ENCODE results near the gene CPM. TPM values are rescaled to one million over a fixed set of nuclear protein-coding genes. Genes with fewer than 3 reads are reported as not detected.

Gene CPM
- total RNA-seq, 1 donor, result 3.6 TPM

GRCh38 chr12:68956466-68956865, 23.5 kb upstream of the CPM start:
- no peak overlapping the region for H3K4me2 ChIP-seq (ENCODE audit: insufficient read depth, low read length)
- DNase-seq (ENCODE audit: insufficient read length, low spot score, missing footprints), result no peak
- no peaks in the 10 kb centered on the region for H3K36me3 ChIP-seq (ENCODE audit: insufficient read depth, low read length)
- no peak overlapping the region for H2AFZ ChIP-seq (ENCODE audit: low read length)
- H4K20me1 ChIP-seq (ENCODE audit: insufficient read depth, low read length), result no peaks in the 10 kb centered on the region
- H3K27ac ChIP-seq (ENCODE audit: low read depth, low read length), result no peak overlapping the region
- no peak for TF ChIP-seq CTCF (IDR thresholded peaks at IDR 0.05; ENCODE audit: extremely low read depth, low read depth, low read length)
- H3K4me1 ChIP-seq (ENCODE audit: insufficient read depth, low read length), result no peaks in the 10 kb centered on the region
- no peak overlapping the region for H3K4me3 ChIP-seq (ENCODE audit: insufficient read depth, low read length)
- no peaks in the 10 kb centered on the region for H3K27me3 ChIP-seq (ENCODE audit: insufficient read depth, low read length)
- no peaks in the 10 kb centered on the region for H3K9me3 ChIP-seq (ENCODE audit: low read depth, low read length)
- no peaks in the 10 kb centered on the region for H3K79me2 ChIP-seq (ENCODE audit: insufficient read depth, low read length)

- no peaks in the 10 kb centered on the region for H3K36me3 ChIP-seq (ENCODE audit: insufficient read depth, low read length)
- H3K9me3 ChIP-seq (ENCODE audit: low read depth, low read length), result no peaks in the 10 kb centered on the region
- no peaks in the 10 kb centered on the region for H3K4me1 ChIP-seq (ENCODE audit: insufficient read depth, low read length)
- DNase-seq (ENCODE audit: insufficient read length, low spot score, missing footprints), result no peak
- no peak for TF ChIP-seq CTCF (IDR thresholded peaks at IDR 0.05; ENCODE audit: extremely low read depth, low read depth, low read length)
- H4K20me1 ChIP-seq (ENCODE audit: insufficient read depth, low read length), result no peaks in the 10 kb centered on the region
- H2AFZ ChIP-seq (ENCODE audit: low read length), result no peak overlapping the region
- H3K4me2 ChIP-seq (ENCODE audit: insufficient read depth, low read length), result no peak overlapping the region
- H3K27me3 ChIP-seq (ENCODE audit: insufficient read depth, low read length), result no peaks in the 10 kb centered on the region
- no peaks in the 10 kb centered on the region for H3K79me2 ChIP-seq (ENCODE audit: insufficient read depth, low read length)
- no peak overlapping the region for H3K4me3 ChIP-seq (ENCODE audit: insufficient read depth, low read length)
- no peak overlapping the region for H3K27ac ChIP-seq (ENCODE audit: low read depth, low read length)
Observed at GRCh38 chr12:68954811-68955210, 21.8 kb upstream of the CPM start.

- TF ChIP-seq CTCF (IDR thresholded peaks at IDR 0.05; ENCODE audit: extremely low read depth, low read depth, low read length), result no peak
- no peak overlapping the region for H3K27ac ChIP-seq (ENCODE audit: low read depth, low read length)
- no peak for DNase-seq (ENCODE audit: insufficient read length, low spot score, missing footprints)
Observed at GRCh38 chr12:68953536-68953935, 20.6 kb upstream of the CPM start.

GRCh38 chr12:68951652-68952051, 18.7 kb upstream of the CPM start:
- no peaks in the 10 kb centered on the region for H3K4me1 ChIP-seq (ENCODE audit: insufficient read depth, low read length)
- H2AFZ ChIP-seq (ENCODE audit: low read length), result no peak overlapping the region
- no peaks in the 10 kb centered on the region for H3K36me3 ChIP-seq (ENCODE audit: insufficient read depth, low read length)
- H3K79me2 ChIP-seq (ENCODE audit: insufficient read depth, low read length), result no peaks in the 10 kb centered on the region
- H3K27me3 ChIP-seq (ENCODE audit: insufficient read depth, low read length), result no peaks in the 10 kb centered on the region
- no peak overlapping the region for H3K4me2 ChIP-seq (ENCODE audit: insufficient read depth, low read length)
- no peak overlapping the region for H3K4me3 ChIP-seq (ENCODE audit: insufficient read depth, low read length)
- TF ChIP-seq CTCF (IDR thresholded peaks at IDR 0.05; ENCODE audit: extremely low read depth, low read depth, low read length), result no peak
- no peak for DNase-seq (ENCODE audit: insufficient read length, low spot score, missing footprints)
- H4K20me1 ChIP-seq (ENCODE audit: insufficient read depth, low read length), result no peaks in the 10 kb centered on the region
- no peaks in the 10 kb centered on the region for H3K9me3 ChIP-seq (ENCODE audit: low read depth, low read length)
- no peak overlapping the region for H3K27ac ChIP-seq (ENCODE audit: low read depth, low read length)

More at GRCh38 chr12:68953536-68953935, 20.6 kb upstream of the CPM start:
- Histone ChIP-seq H3K4me2 (ENCODE audit: insufficient read depth, low read length) (no peak overlapping the region), H4K20me1 (ENCODE audit: insufficient read depth, low read length) (no peaks in the 10 kb centered on the region), H3K27me3 (ENCODE audit: insufficient read depth, low read length) (no peaks in the 10 kb centered on the region), H3K4me1 (ENCODE audit: insufficient read depth, low read length) (no peaks in the 10 kb centered on the region), H2AFZ (ENCODE audit: low read length) (no peak overlapping the region), H3K79me2 (ENCODE audit: insufficient read depth, low read length) (no peaks in the 10 kb centered on the region), H3K36me3 (ENCODE audit: insufficient read depth, low read length) (no peaks in the 10 kb centered on the region), H3K9me3 (ENCODE audit: low read depth, low read length) (no peaks in the 10 kb centered on the region), H3K4me3 (ENCODE audit: insufficient read depth, low read length) (no peak overlapping the region)

Data from osteoblast (primary cell).